Thoracic aorta (tissue), 2 donors: ENCODE results near the gene C20orf141. TPM values are rescaled to one million over a fixed set of nuclear protein-coding genes. Genes with fewer than 3 reads are reported as not detected.
A peak's percentile ranks its signal among the peaks of the same experiment; 100 is the strongest.

Experiments used
- ATAC-seq: fragments of 150-250 bp; one replicate; pipeline ENCODE4 v1.8.0; 2017; ENCODE audit warnings: low read depth; ENCODE audit not compliant: insufficient number of reproducible peaks, low FRiP score
- DNase-seq: peaks from one replicate; pipeline ENCODE4 v3.0.0-alpha.2; 2020; ENCODE audit warnings: low spot score
- H3K27ac ChIP-seq, 2 donors: fragments of 200-600 bp; sonication (generic); 1 replicate in 1 of 2; 2 replicates in 1 of 2; pipeline ENCODE4 v1.5.1; 2016; ENCODE audit warnings: mild to moderate bottlenecking in 2 of 2, moderate library complexity in 2 of 2
- H3K27me3 ChIP-seq: fragments of 200-600 bp; sonication (generic); replicated peaks from 2 replicates; pipeline ENCODE4 v1.6.0; 2016; ENCODE audit warnings: mild to moderate bottlenecking; ENCODE audit not compliant: insufficient read depth
- H3K36me3 ChIP-seq: fragments of 200-600 bp; sonication (generic); one replicate; pipeline ENCODE4 v1.5.1; 2016
- H3K4me1 ChIP-seq, 2 donors: fragments of 200-600 bp; sonication (generic); 1 replicate in 1 of 2; 2 replicates in 1 of 2; pipeline versions ENCODE4 v1.5.1 to v1.6.0; 2016; ENCODE audit warnings: low read depth in 2 of 2, mild to moderate bottlenecking in 1 of 2; ENCODE audit not compliant: control insufficient read depth in 1 of 2
- H3K4me3 ChIP-seq: fragments of 200-600 bp; sonication (generic); 2 replicates; pipeline ENCODE4 v1.5.1; 2016; ENCODE audit warnings: mild to moderate bottlenecking
- H3K9me3 ChIP-seq: fragments of 200-600 bp; sonication (generic); 2 replicates; pipeline ENCODE4 v1.5.1; 2016
- total RNA-seq, 2 donors: library from RNA; depleted of rRNA; stranded (reverse); fragments of >200 nt; gene quantifications; one replicate each; pipeline versions ENCODE4 v1.1.0 to v1.2.3, GENCODE V29; 2016
- TF ChIP-seq, protein P1 (sequence below): fragments of 200-600 bp; sonication (generic); IDR thresholded peaks from one replicate; pipeline ENCODE4 v1.5.1; 2019; ENCODE audit warnings: antibody characterized with exemption

C20orf141 gene
- total RNA-seq, 2 donors from 2014 or later, result not detected

GRCh38 chr20:2797136-2797983, 17.4 kb upstream of the C20orf141 start:
- H3K36me3 ChIP-seq, result no peaks in the 10 kb centered on the region
- H3K4me1 ChIP-seq, result peaks cover 0 to 10% of the 10 kb centered on the region in 2 donors
- H3K27ac ChIP-seq, result no peak overlapping the region
- H3K27me3 ChIP-seq, result peaks cover 5% of the 10 kb centered on the region
- TF ChIP-seq, protein P1, sequence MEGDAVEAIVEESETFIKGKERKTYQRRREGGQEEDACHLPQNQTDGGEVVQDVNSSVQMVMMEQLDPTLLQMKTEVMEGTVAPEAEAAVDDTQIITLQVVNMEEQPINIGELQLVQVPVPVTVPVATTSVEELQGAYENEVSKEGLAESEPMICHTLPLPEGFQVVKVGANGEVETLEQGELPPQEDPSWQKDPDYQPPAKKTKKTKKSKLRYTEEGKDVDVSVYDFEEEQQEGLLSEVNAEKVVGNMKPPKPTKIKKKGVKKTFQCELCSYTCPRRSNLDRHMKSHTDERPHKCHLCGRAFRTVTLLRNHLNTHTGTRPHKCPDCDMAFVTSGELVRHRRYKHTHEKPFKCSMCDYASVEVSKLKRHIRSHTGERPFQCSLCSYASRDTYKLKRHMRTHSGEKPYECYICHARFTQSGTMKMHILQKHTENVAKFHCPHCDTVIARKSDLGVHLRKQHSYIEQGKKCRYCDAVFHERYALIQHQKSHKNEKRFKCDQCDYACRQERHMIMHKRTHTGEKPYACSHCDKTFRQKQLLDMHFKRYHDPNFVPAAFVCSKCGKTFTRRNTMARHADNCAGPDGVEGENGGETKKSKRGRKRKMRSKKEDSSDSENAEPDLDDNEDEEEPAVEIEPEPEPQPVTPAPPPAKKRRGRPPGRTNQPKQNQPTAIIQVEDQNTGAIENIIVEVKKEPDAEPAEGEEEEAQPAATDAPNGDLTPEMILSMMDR, result no peak
- H3K4me3 ChIP-seq, result no peak overlapping the region
- no peak for DNase-seq
- no peak for ATAC-seq
- H3K9me3 ChIP-seq, result no peaks in the 10 kb centered on the region

DNA sequence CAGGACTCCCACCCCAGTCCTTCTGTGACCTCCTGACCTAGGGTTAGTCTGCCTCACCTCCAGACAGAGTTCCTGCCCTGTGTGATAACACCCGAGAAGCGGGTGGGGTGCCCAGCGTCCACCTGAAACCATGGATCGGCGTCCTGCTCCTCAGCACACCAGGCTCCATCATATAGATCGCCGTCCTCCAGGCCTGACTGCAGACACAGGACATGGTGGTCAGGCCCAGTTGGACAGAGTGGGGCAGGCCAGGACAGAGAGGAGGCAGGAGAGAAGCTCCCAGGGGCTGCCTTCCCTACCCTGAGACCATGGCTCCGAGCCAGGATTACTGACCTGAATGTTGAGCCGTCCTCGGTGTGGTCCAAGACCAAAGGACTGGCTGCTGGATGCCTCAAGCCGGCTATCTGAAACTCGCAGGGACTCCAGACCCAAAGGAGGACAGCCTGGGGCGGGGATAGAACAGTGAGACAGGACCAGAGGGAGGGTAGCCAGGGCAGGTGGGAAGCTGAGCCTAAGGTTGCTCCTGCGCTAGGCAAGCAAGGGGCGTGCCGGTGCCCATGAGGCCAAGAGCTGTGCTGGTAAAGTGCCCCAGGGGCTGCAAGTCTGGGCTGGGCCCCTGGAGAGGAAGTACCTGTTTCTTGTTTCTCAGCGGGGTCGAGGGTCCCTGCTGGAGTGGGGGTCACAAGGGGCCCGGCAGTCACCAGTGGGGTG, 16.5 kb upstream of the C20orf141 start:
- Histone ChIP-seq H3K9me3 (no peaks in the 10 kb centered on the region), H3K4me1 (peaks cover 0 to 10% of the 10 kb centered on the region in 2 donors), H3K4me3 (no peak overlapping the region), H3K27me3 (peaks cover 5% of the 10 kb centered on the region), H3K27ac (no peak overlapping the region), H3K36me3 (no peaks in the 10 kb centered on the region)
- ATAC-seq (no peak), DNase-seq (no peak)
- TF ChIP-seq, protein P1, result no peak

- Histone ChIP-seq H3K36me3 (no peaks in the 10 kb centered on the region), H3K9me3 (no peaks in the 10 kb centered on the region), H3K27ac (no peak overlapping the region), H3K27me3 (peaks cover 5% of the 10 kb centered on the region), H3K4me1 (peaks cover 0 to 10% of the 10 kb centered on the region in 2 donors), H3K4me3 (no peak overlapping the region)
- no peak for DNase-seq
- ATAC-seq, result no peak
- TF ChIP-seq, protein P1, result no peak
Observed at GRCh38 chr20:2798814-2799213, 16.0 kb upstream of the C20orf141 start.

DNA sequence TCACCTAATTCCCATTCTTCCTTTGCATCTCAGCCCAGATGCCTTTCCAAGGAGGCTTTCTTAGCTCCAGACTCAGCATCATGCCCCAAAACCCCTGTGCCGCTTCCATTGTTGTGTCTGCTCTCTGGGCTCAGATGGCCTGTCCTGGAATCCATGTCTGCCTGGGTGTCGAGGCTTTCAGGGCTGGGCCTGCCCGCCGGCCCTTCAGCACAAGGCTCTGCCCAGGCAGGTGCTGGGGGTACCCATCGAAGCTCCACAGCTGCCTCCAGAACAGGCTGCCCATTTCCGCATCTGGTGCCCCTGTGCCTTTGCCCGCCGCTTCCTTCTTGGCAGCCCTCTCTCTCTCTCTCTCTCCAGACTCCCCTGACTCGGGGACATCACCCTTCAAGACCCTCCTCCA, 15.5 kb upstream of the C20orf141 start:
- no peaks in the 10 kb centered on the region for H3K9me3 ChIP-seq
- TF ChIP-seq, protein P1, result no peak
- H3K36me3 ChIP-seq, result no peaks in the 10 kb centered on the region
- H3K4me3 ChIP-seq, result peak overlapping the region; percentile 45
- ATAC-seq (no peak), DNase-seq (no peak)
- H3K4me1 ChIP-seq, result peaks cover 0 to 10% of the 10 kb centered on the region in 2 donors
- peaks cover 5% of the 10 kb centered on the region for H3K27me3 ChIP-seq
- H3K27ac ChIP-seq, result no peak overlapping the region
